Osteoblast (primary cell): ENCODE measurements around the gene MGAT4A. TPM values are rescaled to one million over a fixed set of nuclear protein-coding genes. Genes with fewer than 3 reads are reported as not detected.

ENCODE experiments used
- DNase-seq: peaks from one replicate; pipeline ENCODE4 v3.0.0; 2011; ENCODE audit warnings: low spot score, mixed read lengths; ENCODE audit not compliant: insufficient read length; ENCODE audit errors: missing footprints
- H2AFZ ChIP-seq: 2 replicates; pipeline ENCODE4 v1.6.0; 2011; ENCODE audit warnings: mild to moderate bottlenecking, low read length
- H3K27ac ChIP-seq: 2 replicates; pipeline ENCODE4 v1.5.1; 2011; ENCODE audit warnings: mild to moderate bottlenecking, low read depth, low read length, moderate library complexity
- H3K27me3 ChIP-seq: 2 replicates; pipeline ENCODE4 v1.6.0; 2012; ENCODE audit warnings: mild to moderate bottlenecking, control low read depth, inconsistent platforms, low read length, moderate library complexity; ENCODE audit not compliant: insufficient read depth
- H3K36me3 ChIP-seq: 2 replicates; pipeline ENCODE4 v1.5.1; 2011; ENCODE audit warnings: mild to moderate bottlenecking, low read length, control low read depth, moderate library complexity; ENCODE audit not compliant: insufficient read depth
- H3K4me1 ChIP-seq: 2 replicates; pipeline ENCODE4 v1.5.1; 2011; ENCODE audit warnings: mild to moderate bottlenecking, low read length, control low read depth, moderate library complexity; ENCODE audit not compliant: insufficient read depth
- H3K4me2 ChIP-seq: 2 replicates; pipeline ENCODE4 v1.6.0; 2011; ENCODE audit warnings: mild to moderate bottlenecking, low read length; ENCODE audit not compliant: insufficient read depth
- H3K4me3 ChIP-seq: fragments of 200-600 bp; sonication (generic); 3 replicates; pipeline ENCODE4 v1.5.1; 2012; ENCODE audit warnings: mild to moderate bottlenecking, low read length, inconsistent platforms; ENCODE audit not compliant: insufficient read depth
- H3K79me2 ChIP-seq: 2 replicates; pipeline ENCODE4 v1.6.0; 2012; ENCODE audit warnings: mild to moderate bottlenecking, low read length, control low read depth, inconsistent platforms; ENCODE audit not compliant: insufficient read depth
- H3K9me3 ChIP-seq: 2 replicates; pipeline ENCODE4 v1.5.1; 2011; ENCODE audit warnings: low read depth, low read length, control low read depth
- H4K20me1 ChIP-seq: 2 replicates; pipeline ENCODE4 v1.6.0; 2012; ENCODE audit warnings: mild to moderate bottlenecking, low read length, control low read depth; ENCODE audit not compliant: insufficient read depth
- total RNA-seq: library from RNA; depleted of rRNA; stranded (reverse); fragments of >200 nt; gene quantifications from 2 replicates; pipeline ENCODE4 v1.2.3, GENCODE V29; 2012
- TF ChIP-seq, protein P1 (sequence below): IDR thresholded peaks from 2 replicates; pipeline ENCODE4 v1.5.1; 2011; ENCODE audit warnings: mild to moderate bottlenecking, low read depth, low read length, moderate library complexity; ENCODE audit errors: extremely low read depth

Gene MGAT4A
- total RNA-seq, 1 donor: 0.36 TPM

- no peak overlapping the region for H3K4me3 ChIP-seq
- no peak overlapping the region for H3K4me2 ChIP-seq
- TF ChIP-seq, protein P1, sequence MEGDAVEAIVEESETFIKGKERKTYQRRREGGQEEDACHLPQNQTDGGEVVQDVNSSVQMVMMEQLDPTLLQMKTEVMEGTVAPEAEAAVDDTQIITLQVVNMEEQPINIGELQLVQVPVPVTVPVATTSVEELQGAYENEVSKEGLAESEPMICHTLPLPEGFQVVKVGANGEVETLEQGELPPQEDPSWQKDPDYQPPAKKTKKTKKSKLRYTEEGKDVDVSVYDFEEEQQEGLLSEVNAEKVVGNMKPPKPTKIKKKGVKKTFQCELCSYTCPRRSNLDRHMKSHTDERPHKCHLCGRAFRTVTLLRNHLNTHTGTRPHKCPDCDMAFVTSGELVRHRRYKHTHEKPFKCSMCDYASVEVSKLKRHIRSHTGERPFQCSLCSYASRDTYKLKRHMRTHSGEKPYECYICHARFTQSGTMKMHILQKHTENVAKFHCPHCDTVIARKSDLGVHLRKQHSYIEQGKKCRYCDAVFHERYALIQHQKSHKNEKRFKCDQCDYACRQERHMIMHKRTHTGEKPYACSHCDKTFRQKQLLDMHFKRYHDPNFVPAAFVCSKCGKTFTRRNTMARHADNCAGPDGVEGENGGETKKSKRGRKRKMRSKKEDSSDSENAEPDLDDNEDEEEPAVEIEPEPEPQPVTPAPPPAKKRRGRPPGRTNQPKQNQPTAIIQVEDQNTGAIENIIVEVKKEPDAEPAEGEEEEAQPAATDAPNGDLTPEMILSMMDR: no peak
- H3K27me3 ChIP-seq: no peaks in the 10 kb centered on the region
- H3K9me3 ChIP-seq: no peaks in the 10 kb centered on the region
- H2AFZ ChIP-seq: no peak overlapping the region
- no peak overlapping the region for H3K27ac ChIP-seq
- H3K79me2 ChIP-seq: no peaks in the 10 kb centered on the region
- H3K4me1 ChIP-seq: no peaks in the 10 kb centered on the region
- DNase-seq: no peak
- H4K20me1 ChIP-seq: no peaks in the 10 kb centered on the region
- H3K36me3 ChIP-seq: no peaks in the 10 kb centered on the region
These were observed 22.3 kb downstream of the MGAT4A start for GRCh38 chr2:98708396-98709186.

DNA sequence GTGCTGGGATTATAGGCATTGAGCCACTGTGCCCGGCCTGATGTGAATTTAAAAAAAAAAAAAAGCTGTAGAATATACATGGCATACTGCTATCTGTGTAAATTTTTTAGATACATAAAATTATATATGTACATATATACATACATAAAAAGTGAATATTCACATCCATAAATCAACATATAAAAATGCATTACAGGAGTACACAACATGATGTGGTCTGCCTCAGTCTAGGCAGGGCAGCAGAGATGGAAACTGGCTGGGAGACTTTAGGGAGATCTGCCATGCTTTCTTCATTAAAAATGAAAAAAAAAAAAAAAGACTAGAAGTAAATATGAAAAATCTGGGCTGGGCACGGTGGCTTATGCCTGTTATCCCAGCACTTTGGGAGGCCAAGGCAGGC lies 24.3 kb downstream of the MGAT4A start:
- TF ChIP-seq, protein P1: no peak
- H2AFZ ChIP-seq: no peak overlapping the region
- no peak overlapping the region for H3K27ac ChIP-seq
- H3K4me2 ChIP-seq: no peak overlapping the region
- no peaks in the 10 kb centered on the region for H4K20me1 ChIP-seq
- H3K36me3 ChIP-seq: no peaks in the 10 kb centered on the region
- no peaks in the 10 kb centered on the region for H3K9me3 ChIP-seq
- no peaks in the 10 kb centered on the region for H3K79me2 ChIP-seq
- no peaks in the 10 kb centered on the region for H3K4me1 ChIP-seq
- no peak overlapping the region for H3K4me3 ChIP-seq
- no peak for DNase-seq
- H3K27me3 ChIP-seq: no peaks in the 10 kb centered on the region

- TF ChIP-seq, protein P1: no peak
- Histone ChIP-seq H2AFZ (no peak overlapping the region), H3K4me3 (no peak overlapping the region), H4K20me1 (no peaks in the 10 kb centered on the region), H3K27ac (no peak overlapping the region), H3K4me2 (no peak overlapping the region), H3K36me3 (no peaks in the 10 kb centered on the region), H3K27me3 (no peaks in the 10 kb centered on the region), H3K9me3 (no peaks in the 10 kb centered on the region), H3K79me2 (no peaks in the 10 kb centered on the region), H3K4me1 (no peaks in the 10 kb centered on the region)
- no peak for DNase-seq
These were observed 25.7 kb downstream of the MGAT4A start for GRCh38 chr2:98705333-98705617.

- H3K4me1 ChIP-seq: no peaks in the 10 kb centered on the region
- H3K27me3 ChIP-seq: no peaks in the 10 kb centered on the region
- no peak for DNase-seq
- no peaks in the 10 kb centered on the region for H4K20me1 ChIP-seq
- no peak overlapping the region for H3K27ac ChIP-seq
- H3K36me3 ChIP-seq: no peaks in the 10 kb centered on the region
- no peaks in the 10 kb centered on the region for H3K79me2 ChIP-seq
- H3K4me2 ChIP-seq: no peak overlapping the region
- H2AFZ ChIP-seq: no peak overlapping the region
- no peak overlapping the region for H3K4me3 ChIP-seq
- H3K9me3 ChIP-seq: no peaks in the 10 kb centered on the region
- TF ChIP-seq, protein P1: no peak
These were observed 26.2 kb downstream of the MGAT4A start for GRCh38 chr2:98704499-98705332.
